ENCODE results near the gene ATF3.

DNA sequence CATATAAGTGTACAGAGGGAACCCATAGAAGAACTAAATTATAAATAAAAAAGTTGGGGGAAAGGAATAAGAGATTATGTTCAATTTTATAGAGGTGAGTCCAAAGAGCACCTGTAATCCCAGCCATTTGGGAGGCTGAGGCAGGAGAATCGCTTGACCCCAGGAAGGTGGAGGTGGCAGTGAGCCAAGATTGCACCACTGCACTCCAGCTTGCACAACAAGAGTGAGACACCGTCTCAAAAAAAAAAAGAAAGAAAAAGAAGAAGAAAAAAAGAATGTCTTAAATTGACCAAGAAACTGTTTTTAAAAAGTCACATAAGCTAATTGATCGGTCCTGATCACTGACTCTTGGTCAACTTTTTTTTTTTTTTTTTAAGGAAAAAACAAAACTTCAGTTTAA, 19.1 kb upstream of the ATF3 start:
- TF ChIP-seq CTCF (conservative IDR thresholded peaks at IDR 0.05; ENCODE audit: low read length) (no peak), EZH2phosphoT487 (IDR thresholded peaks at IDR 0.05; ENCODE audit: borderline replicate concordance) (no peak)

Data from Loucy (cell line).